Heart left ventricle (tissue), 13 donors: ENCODE measurements around the gene ATP1B3.

Experiments used
- CTCF ChIP-seq, 12 donors: fragments of 200-600 bp; sonication (generic) in 4 of 12; IDR thresholded peaks; one replicate each; pipeline versions ENCODE4 v1.5.0 to v1.8.0; 2018 to 2022; ENCODE audit warnings: antibody characterized with exemption in 12 of 12, mild to moderate bottlenecking in 5 of 12
- POLR2A ChIP-seq, 2 donors: fragments of 450-650 bp; IDR thresholded peaks; one replicate each; pipeline ENCODE4 v1.6.1; 2017; ENCODE audit warnings: antibody characterized with exemption in 2 of 2, mild to moderate bottlenecking in 2 of 2, moderate library complexity in 2 of 2
- donor health status: ischemic (EF 13 %, LVEDD 7.1; RV severe dilation, severe dysfunction).
- donor health status: DM: no; HTN: yes; CAD: no.
- donor health status: DM: no; HTN: no; CAD: no.
- donor health status: ischemic (EF 25% LVEDD 6.9; RV normal size, moderate dysfunction).
- donor health status: ischemic (EF 25% LVEDD 5.7; RV mildly dilated, moderate dysfunction).
- donor health status: ischemic (EF 35%, LVEDD 5.7; RV mildly dilated, moderate dysfunction).
- donor health status: nonischemic (EF 11% LVEDD 7.7; RV severe dilation, severe dysfunction).
- donor health status: DM: yes; HTN: yes; CAD: no.
- donor health status: PGD.
- donor health status: ischemic (EF 29% LVEDD 5.4; RV normal size, mild dysfunction).
- donor health status: nonischemic (EF 23%, LVEDD 6.1; RV moderate dilation, normal function).

DNA sequence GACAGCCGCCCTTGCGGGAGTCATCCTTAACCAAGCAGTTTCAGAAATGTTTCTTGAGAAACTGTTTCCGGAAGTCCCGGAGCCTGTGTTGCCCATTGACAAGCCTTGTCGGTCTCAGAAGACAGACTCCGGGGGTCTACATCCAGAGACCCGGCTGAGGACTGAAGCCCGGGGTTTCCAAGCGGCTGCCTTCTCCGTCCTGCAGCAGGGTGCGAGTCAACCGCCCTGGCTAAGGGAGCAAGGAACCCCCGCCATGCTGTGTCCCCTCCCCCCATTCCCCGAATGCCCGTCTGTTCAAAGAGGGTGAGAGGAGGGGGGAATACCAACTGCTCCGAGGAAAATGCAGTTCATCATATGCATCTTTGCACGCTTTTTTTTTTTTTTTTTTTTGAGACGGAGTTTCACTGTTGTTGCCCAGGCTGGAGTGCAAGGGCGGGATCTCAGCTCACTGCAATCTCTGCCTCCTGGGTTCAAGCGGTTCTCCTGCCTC lies 61.6 kb downstream of the ATP1B3 start:
- TF ChIP-seq CTCF (IDR thresholded peaks at IDR 0.05) (no peak), POLR2A (IDR thresholded peaks at IDR 0.05) (no peak)
